GM12873 (cell line): Measurements from ENCODE around the gene RECQL5.

Source experiments
- CTCF ChIP-seq: IDR thresholded peaks from 2 replicates; pipeline ENCODE4 v1.5.1; 2012; ENCODE audit warnings: low read depth, mild to moderate bottlenecking, moderate library complexity, low read length, control low read depth; ENCODE audit not compliant: insufficient read depth; ENCODE audit errors: missing control alignments

Gene RECQL5

GRCh38 chr17:75685499-75685898 is 18.5 kb upstream of the RECQL5 start:
- no peak for TF ChIP-seq CTCF

- TF ChIP-seq CTCF, result no peak
Measured at GRCh38 chr17:75684924-75685323, 18.0 kb upstream of the RECQL5 start.

GRCh38 chr17:75684249-75684648 is 17.3 kb upstream of the RECQL5 start:
- TF ChIP-seq CTCF, result no peak

- no peak for TF ChIP-seq CTCF
Measured at GRCh38 chr17:75683583-75683982, 16.6 kb upstream of the RECQL5 start.

- no peak for TF ChIP-seq CTCF
Measured at GRCh38 chr17:75681289-75681688, 14.3 kb upstream of the RECQL5 start.

- no peak for TF ChIP-seq CTCF
Measured at GRCh38 chr17:75680431-75680830, 13.5 kb upstream of the RECQL5 start.

- no peak for TF ChIP-seq CTCF
Measured at GRCh38 chr17:75679706-75680211, 12.8 kb upstream of the RECQL5 start.
